H9 (cell line): ENCODE results near the gene RGL1. TPM values are rescaled to one million over a fixed set of nuclear protein-coding genes. Genes with fewer than 3 reads are reported as not detected.

Source experiments
- DNase-seq: peaks from one replicate; pipeline ENCODE4 v3.0.0-alpha.2; 2017
- H2AFZ ChIP-seq: one replicate; pipeline ENCODE4 v1.6.1; 2013; ENCODE audit warnings: mild to moderate bottlenecking, low read length, control low read depth, moderate library complexity
- H2AK5ac ChIP-seq: 2 replicates; pipeline ENCODE4 v1.6.1; 2013; ENCODE audit warnings: low read length, control low read depth, mixed read lengths; ENCODE audit not compliant: insufficient read length
- H2BK120ac ChIP-seq: one replicate; pipeline ENCODE4 v1.6.1; 2013; ENCODE audit warnings: low read depth, mild to moderate bottlenecking, low read length, control low read depth, inconsistent platforms; ENCODE audit not compliant: poor library complexity, severe bottlenecking
- H2BK12ac ChIP-seq: 2 replicates; pipeline ENCODE4 v1.6.1; 2013; ENCODE audit warnings: low read length, control low read depth, mixed read lengths, low read depth; ENCODE audit not compliant: insufficient read length
- H2BK15ac ChIP-seq: 2 replicates; pipeline ENCODE4 v1.6.1; 2013; ENCODE audit warnings: low read depth, low read length, control low read depth
- H2BK20ac ChIP-seq: one replicate; pipeline ENCODE4 v1.6.1; 2013; ENCODE audit warnings: low read depth, mild to moderate bottlenecking, low read length, control low read depth, inconsistent platforms; ENCODE audit not compliant: poor library complexity, severe bottlenecking
- H2BK5ac ChIP-seq: 2 replicates; pipeline ENCODE4 v1.6.1; 2013; ENCODE audit warnings: low read length, control low read depth, mixed read lengths; ENCODE audit not compliant: insufficient read length
- H3K14ac ChIP-seq: 2 replicates; pipeline ENCODE4 v1.6.1; 2013; ENCODE audit warnings: low read length, control low read depth; ENCODE audit not compliant: insufficient read depth
- H3K18ac ChIP-seq: 2 replicates; pipeline ENCODE4 v1.6.1; 2013; ENCODE audit warnings: low read depth, mild to moderate bottlenecking, mixed read lengths, low read length, control low read depth; ENCODE audit not compliant: insufficient read length
- H3K23ac ChIP-seq: 2 replicates; pipeline ENCODE4 v1.6.1; 2013; ENCODE audit warnings: low read length, control low read depth, mixed read lengths, low read depth; ENCODE audit not compliant: insufficient read length
- H3K23me2 ChIP-seq: 2 replicates; pipeline ENCODE4 v1.6.1; 2013; ENCODE audit warnings: low read depth, mild to moderate bottlenecking, mixed read lengths, low read length, control low read depth; ENCODE audit not compliant: insufficient read length, poor library complexity, severe bottlenecking
- H3K27ac ChIP-seq: 2 replicates; pipeline ENCODE4 v1.5.1; 2013; ENCODE audit warnings: low read length, control low read depth, mixed read lengths, low read depth; ENCODE audit not compliant: insufficient read length
- H3K27me3 ChIP-seq: 2 replicates; pipeline ENCODE4 v1.6.1; 2013; ENCODE audit warnings: low read length, control low read depth, inconsistent platforms; ENCODE audit not compliant: insufficient read depth
- H3K4ac ChIP-seq: 2 replicates; pipeline ENCODE4 v1.6.1; 2013; ENCODE audit warnings: low read depth, mild to moderate bottlenecking, control low read depth, inconsistent platforms, low read length, moderate library complexity
- H3K4me1 ChIP-seq: 2 replicates; pipeline ENCODE4 v1.6.1; 2013; ENCODE audit warnings: low read length, control low read depth, inconsistent platforms; ENCODE audit not compliant: insufficient read depth
- H3K4me2 ChIP-seq: 2 replicates; pipeline ENCODE4 v1.6.1; 2013; ENCODE audit warnings: low read length, control low read depth, mixed read lengths; ENCODE audit not compliant: insufficient read length, insufficient read depth
- H3K56ac ChIP-seq: 2 replicates; pipeline ENCODE4 v1.6.1; 2013; ENCODE audit warnings: low read depth, mild to moderate bottlenecking, mixed read lengths, low read length, control low read depth; ENCODE audit not compliant: insufficient read length
- H3K79me1 ChIP-seq: 2 replicates; pipeline ENCODE4 v1.6.1; 2013; ENCODE audit warnings: low read depth, mild to moderate bottlenecking, moderate library complexity, low read length, control low read depth, inconsistent platforms; ENCODE audit not compliant: insufficient read depth, poor library complexity, severe bottlenecking
- H3K79me2 ChIP-seq: 2 replicates; pipeline ENCODE4 v1.6.1; 2013; ENCODE audit warnings: low read length, control low read depth, inconsistent platforms; ENCODE audit not compliant: insufficient read depth
- H3K9ac ChIP-seq: 2 replicates; pipeline ENCODE4 v1.6.1; 2013; ENCODE audit warnings: low read length, control low read depth, mixed read lengths; ENCODE audit not compliant: insufficient read length; ENCODE audit errors: extremely low read depth
- H3K9me3 ChIP-seq: one replicate; pipeline ENCODE4 v1.6.1; 2013; ENCODE audit warnings: low read depth, low read length, inconsistent platforms; ENCODE audit not compliant: control insufficient read depth
- H3T11ph ChIP-seq: one replicate; pipeline ENCODE4 v1.6.1; 2013; ENCODE audit warnings: mild to moderate bottlenecking, low read length, control low read depth, inconsistent platforms
- H4K20me1 ChIP-seq: one replicate; pipeline ENCODE4 v1.6.1; 2013; ENCODE audit not compliant: control insufficient read depth, insufficient read length, insufficient read depth
- H4K5ac ChIP-seq: 2 replicates; pipeline ENCODE4 v1.6.1; 2013; ENCODE audit warnings: low read depth, mild to moderate bottlenecking, mixed read lengths, low read length, control low read depth; ENCODE audit not compliant: insufficient read length
- H4K8ac ChIP-seq: replicated peaks from 2 replicates; pipeline ENCODE4 v1.6.1; 2013; ENCODE audit warnings: low read length, control low read depth, mixed read lengths, low read depth; ENCODE audit not compliant: insufficient read length
- H4K91ac ChIP-seq: 2 replicates; pipeline ENCODE4 v1.6.1; 2013; ENCODE audit warnings: low read depth, mild to moderate bottlenecking, moderate library complexity, mixed read lengths, low read length, control low read depth; ENCODE audit not compliant: insufficient read length
- H3K27ac Mint-ChIP-seq, 3 experiments: 2 replicates in 2 of 3; 3 replicates in 1 of 3; pipeline ENCODE4 v1.8.0; 2020 to 2021; ENCODE audit warnings: mixed read lengths in 3 of 3, mild to moderate bottlenecking in 1 of 3, moderate library complexity in 1 of 3
- H3K27me3 Mint-ChIP-seq: 2 replicates; pipeline ENCODE4 v1.8.0; 2021; ENCODE audit warnings: low read depth, mild to moderate bottlenecking, moderate library complexity, mixed read lengths
- H3K36me3 Mint-ChIP-seq, 3 experiments: 2 replicates in 2 of 3; 3 replicates in 1 of 3; pipeline ENCODE4 v1.8.0; 2020 to 2021; ENCODE audit warnings: low read depth in 3 of 3, mixed read lengths in 3 of 3; ENCODE audit not compliant: insufficient read depth in 1 of 3
- H3K4me1 Mint-ChIP-seq, 2 experiments: 2 replicates each; pipeline ENCODE4 v1.8.0; 2020; ENCODE audit warnings: mixed read lengths in 2 of 2
- H3K4me3 Mint-ChIP-seq, 2 experiments: 2 replicates in 1 of 2; 3 replicates in 1 of 2; pipeline ENCODE4 v1.8.0; 2020 to 2021; ENCODE audit warnings: mild to moderate bottlenecking in 2 of 2, mixed read lengths in 2 of 2, moderate library complexity in 1 of 2
- H3K9me3 Mint-ChIP-seq, 2 experiments: 2 replicates in 1 of 2; 3 replicates in 1 of 2; pipeline ENCODE4 v1.8.0; 2020; ENCODE audit warnings: mild to moderate bottlenecking in 2 of 2, mixed read lengths in 2 of 2, moderate library complexity in 1 of 2
- WGBS: extraction: QIAGEN DNeasy Blood & Tissue Kit; methylation state at CpG from one replicate; pipeline ENCODE4 v1.1.7; 2013; ENCODE audit warnings: missing lambda C conversion rate, low lambda C conversion rate, mixed read lengths; ENCODE audit not compliant: insufficient read length; ENCODE audit errors: extremely low coverage; 5-methylcytosine and 5-hydroxymethylcytosine counted together
- total RNA-seq: library from RNA; stranded (reverse); gene quantifications from 2 replicates; pipeline ENCODE4 v1.2.1, GENCODE V29; 2021
- TF ChIP-seq, protein P1 (sequence below): fragments of 200-600 bp; sonication (generic); conservative IDR thresholded peaks from 3 replicates; pipeline ENCODE4 v1.8.0; 2021; ENCODE audit warnings: antibody characterized with exemption, mild to moderate bottlenecking

The RGL1 gene
- total RNA-seq, 1 experiment from 2014 or later = 1.4 TPM

DNA sequence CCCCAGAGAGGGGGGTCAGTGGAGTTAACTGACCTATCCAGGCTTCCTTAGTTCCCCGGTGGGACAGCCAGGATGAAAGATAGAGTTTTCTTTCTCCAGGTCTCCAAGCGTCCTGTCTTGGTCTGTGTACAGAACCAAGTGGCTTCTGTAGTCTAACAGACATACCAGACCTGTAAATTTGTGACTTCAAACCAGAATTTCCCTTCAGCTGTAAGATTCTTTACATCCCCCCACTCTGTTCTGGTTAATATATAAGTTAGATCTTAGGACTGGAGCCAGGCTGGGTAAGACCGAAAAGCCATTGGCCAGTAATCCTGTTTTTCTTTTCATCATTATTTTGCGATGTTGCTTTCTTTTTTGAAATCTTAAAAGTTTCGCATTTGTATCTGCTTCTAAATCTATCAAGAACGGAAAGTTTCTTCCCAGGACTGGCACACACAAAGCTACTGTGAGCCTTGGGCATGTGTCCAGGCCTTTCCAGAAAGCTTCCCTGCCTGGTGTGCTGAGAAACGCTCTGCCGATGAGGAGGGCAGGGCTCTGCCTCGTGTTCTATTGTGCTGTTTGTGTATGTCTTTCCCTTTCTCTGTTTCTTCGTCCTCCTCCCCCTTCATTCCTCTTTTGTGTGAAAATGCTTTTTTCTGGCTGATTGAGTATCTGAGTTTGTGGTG, 72.3 kb downstream of the RGL1 start:
- Histone ChIP-seq H4K8ac (no peak overlapping the region), H3K56ac (no peak overlapping the region), H4K20me1 (no peaks in the 10 kb centered on the region), H3K4me1 (peaks cover 5% of the 10 kb centered on the region; the same call in 1 of the 2 replicates), H3K79me1 (no peaks in the 10 kb centered on the region), H2BK120ac (no peak overlapping the region), H3K9ac (no peak overlapping the region), H3K27me3 (no peaks in the 10 kb centered on the region), H4K5ac (no peak overlapping the region), H3K18ac (no peak overlapping the region), H3K4ac (no peak overlapping the region), H2BK5ac (no peak overlapping the region), H3K4me2 (no peak overlapping the region), H4K91ac (no peak overlapping the region), H3K9me3 (no peaks in the 10 kb centered on the region), H2AK5ac (no peak overlapping the region), H2AFZ (no peak overlapping the region), H3K27ac (no peak overlapping the region), H3T11ph (no peak overlapping the region), H2BK12ac (no peak overlapping the region), H3K79me2 (no peaks in the 10 kb centered on the region), H2BK20ac (no peak overlapping the region), H3K23me2 (no peaks in the 10 kb centered on the region), H3K23ac (no peak overlapping the region), H2BK15ac (no peak overlapping the region), H3K14ac (no peak overlapping the region)
- Mint-ChIP-seq H3K4me1 (peaks cover 28 to 41% of the 10 kb centered on the region in 2 experiments), H3K9me3 (no peaks in the 10 kb centered on the region), H3K4me3 (no peak overlapping the region), H3K36me3 (no peaks in the 10 kb centered on the region), H3K27ac (no peak overlapping the region), H3K27me3 (no peaks in the 10 kb centered on the region)
- DNase-seq = no peak
- no CpG with 5 or more reads among the region's 10 CpGs for WGBS
- TF ChIP-seq, protein P1, sequence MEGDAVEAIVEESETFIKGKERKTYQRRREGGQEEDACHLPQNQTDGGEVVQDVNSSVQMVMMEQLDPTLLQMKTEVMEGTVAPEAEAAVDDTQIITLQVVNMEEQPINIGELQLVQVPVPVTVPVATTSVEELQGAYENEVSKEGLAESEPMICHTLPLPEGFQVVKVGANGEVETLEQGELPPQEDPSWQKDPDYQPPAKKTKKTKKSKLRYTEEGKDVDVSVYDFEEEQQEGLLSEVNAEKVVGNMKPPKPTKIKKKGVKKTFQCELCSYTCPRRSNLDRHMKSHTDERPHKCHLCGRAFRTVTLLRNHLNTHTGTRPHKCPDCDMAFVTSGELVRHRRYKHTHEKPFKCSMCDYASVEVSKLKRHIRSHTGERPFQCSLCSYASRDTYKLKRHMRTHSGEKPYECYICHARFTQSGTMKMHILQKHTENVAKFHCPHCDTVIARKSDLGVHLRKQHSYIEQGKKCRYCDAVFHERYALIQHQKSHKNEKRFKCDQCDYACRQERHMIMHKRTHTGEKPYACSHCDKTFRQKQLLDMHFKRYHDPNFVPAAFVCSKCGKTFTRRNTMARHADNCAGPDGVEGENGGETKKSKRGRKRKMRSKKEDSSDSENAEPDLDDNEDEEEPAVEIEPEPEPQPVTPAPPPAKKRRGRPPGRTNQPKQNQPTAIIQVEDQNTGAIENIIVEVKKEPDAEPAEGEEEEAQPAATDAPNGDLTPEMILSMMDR = no peak
